ENCODE results near the gene SERPINC1. TPM values are rescaled to one million over a fixed set of nuclear protein-coding genes. Genes with fewer than 3 reads are reported as not detected.
"Not testable (repeated sequence)": the region's sequence is repeated elsewhere in the genome, so short reads cannot be mapped to it uniquely, and the experiment has no call there.

Gene SERPINC1
- total and polyA plus RNA-seq, 2 experiments from 2014 or later, result 85.4 to 125 TPM

DNA sequence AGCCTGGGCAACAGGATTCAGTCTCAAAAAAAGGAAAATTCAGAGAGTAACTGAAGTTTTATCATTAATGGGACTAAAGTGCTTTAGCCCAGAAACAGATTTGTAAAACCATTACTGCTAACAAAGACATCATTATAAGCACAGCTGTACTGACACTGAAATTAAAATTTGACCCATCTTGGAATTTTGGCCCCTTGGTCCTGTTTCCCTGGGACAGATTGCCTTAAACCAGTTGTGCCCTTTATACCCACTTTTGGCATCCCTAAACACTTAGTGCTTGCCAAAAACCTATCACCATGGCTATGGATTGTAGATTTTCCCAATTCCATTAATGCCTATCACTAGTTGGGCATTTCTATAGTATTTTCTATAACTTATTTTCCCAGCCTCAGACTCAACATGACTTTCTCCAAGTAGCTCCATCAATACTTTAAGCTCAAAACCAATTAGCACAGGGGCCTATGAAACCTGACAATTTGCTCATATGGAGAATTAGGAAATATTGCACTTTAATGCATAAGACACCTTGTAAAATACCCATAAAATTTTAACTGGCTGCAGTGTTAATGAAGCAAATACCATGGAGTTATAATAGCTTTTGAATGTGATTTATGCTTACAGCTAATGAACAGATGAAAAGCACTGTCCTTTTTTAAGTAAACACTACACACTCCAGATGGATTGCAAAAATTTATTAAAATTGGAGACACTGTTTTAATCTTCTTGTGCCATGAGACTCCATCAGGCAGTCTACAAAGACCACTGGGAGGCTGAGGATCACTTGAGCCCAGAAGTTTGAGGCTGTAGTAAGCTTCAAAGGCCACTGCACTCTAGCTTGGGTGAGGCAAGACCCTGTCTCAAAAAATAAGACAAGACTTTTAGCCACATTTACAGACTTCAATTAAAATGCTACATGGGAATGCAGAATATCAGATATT, 53.6 kb downstream of the SERPINC1 start:
- H3K9me2 ChIP-seq (replicated peaks; ENCODE audit: insufficient read depth), result no peaks in the 10 kb centered on the region
- no peaks in the 10 kb centered on the region for H3K27me3 ChIP-seq
- peaks cover 5% of the 10 kb centered on the region for H3K36me3 ChIP-seq (replicated peaks; ENCODE audit: insufficient read depth, low read depth)
- TF ChIP-seq EZH2 (IDR thresholded peaks at IDR 0.05; ENCODE audit: borderline replicate concordance) (no peak), EZH2phosphoT487 (IDR thresholded peaks at IDR 0.05; ENCODE audit: low read depth, severe bottlenecking, unreplicated experiment) (no peak)
- TF ChIP-seq, protein P1, sequence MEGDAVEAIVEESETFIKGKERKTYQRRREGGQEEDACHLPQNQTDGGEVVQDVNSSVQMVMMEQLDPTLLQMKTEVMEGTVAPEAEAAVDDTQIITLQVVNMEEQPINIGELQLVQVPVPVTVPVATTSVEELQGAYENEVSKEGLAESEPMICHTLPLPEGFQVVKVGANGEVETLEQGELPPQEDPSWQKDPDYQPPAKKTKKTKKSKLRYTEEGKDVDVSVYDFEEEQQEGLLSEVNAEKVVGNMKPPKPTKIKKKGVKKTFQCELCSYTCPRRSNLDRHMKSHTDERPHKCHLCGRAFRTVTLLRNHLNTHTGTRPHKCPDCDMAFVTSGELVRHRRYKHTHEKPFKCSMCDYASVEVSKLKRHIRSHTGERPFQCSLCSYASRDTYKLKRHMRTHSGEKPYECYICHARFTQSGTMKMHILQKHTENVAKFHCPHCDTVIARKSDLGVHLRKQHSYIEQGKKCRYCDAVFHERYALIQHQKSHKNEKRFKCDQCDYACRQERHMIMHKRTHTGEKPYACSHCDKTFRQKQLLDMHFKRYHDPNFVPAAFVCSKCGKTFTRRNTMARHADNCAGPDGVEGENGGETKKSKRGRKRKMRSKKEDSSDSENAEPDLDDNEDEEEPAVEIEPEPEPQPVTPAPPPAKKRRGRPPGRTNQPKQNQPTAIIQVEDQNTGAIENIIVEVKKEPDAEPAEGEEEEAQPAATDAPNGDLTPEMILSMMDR (IDR thresholded peaks at IDR 0.05; ENCODE audit: poor library complexity), result no peak
- H2AFZ ChIP-seq, result no peak overlapping the region
- H3K27ac ChIP-seq, result no peak overlapping the region
- H3K4me2 ChIP-seq, result no peak overlapping the region
- DNase-seq (ENCODE audit: low spot score), result no peak
- peaks cover 12% of the 10 kb centered on the region for H3K4me1 ChIP-seq (ENCODE audit: insufficient read depth)
- peaks cover 28% of the 10 kb centered on the region for H3K79me2 ChIP-seq
- H3K9me3 ChIP-seq (ENCODE audit: low read depth), result no peaks in the 10 kb centered on the region
- peaks cover 26% of the 10 kb centered on the region for H4K20me1 ChIP-seq (ENCODE audit: insufficient read depth, poor library complexity, severe bottlenecking)
- no peak overlapping the region for H3K4me3 ChIP-seq

- TF ChIP-seq, protein P1 (IDR thresholded peaks at IDR 0.05; ENCODE audit: poor library complexity), result no peak
- no peak for TF ChIP-seq EZH2phosphoT487 (IDR thresholded peaks at IDR 0.05; ENCODE audit: low read depth, severe bottlenecking, unreplicated experiment)
- TF ChIP-seq EZH2 (IDR thresholded peaks at IDR 0.05; ENCODE audit: borderline replicate concordance), result no peak
- whole genome bisulfite sequencing (ENCODE audit: low lambda C conversion rate, missing lambda C conversion rate), result 80% methylated on average over 8 of the region's 8 CpGs
- no peak for DNase-seq (ENCODE audit: low spot score)
- H4K20me1 ChIP-seq (ENCODE audit: insufficient read depth, poor library complexity, severe bottlenecking), result peaks cover 26% of the 10 kb centered on the region
- no peaks in the 10 kb centered on the region for H3K9me2 ChIP-seq (replicated peaks; ENCODE audit: insufficient read depth)
- no peaks in the 10 kb centered on the region for H3K9me3 ChIP-seq (ENCODE audit: low read depth)
- peaks cover 28% of the 10 kb centered on the region for H3K79me2 ChIP-seq
- H3K27ac ChIP-seq, result no peak overlapping the region
- peaks cover 5% of the 10 kb centered on the region for H3K36me3 ChIP-seq (replicated peaks; ENCODE audit: insufficient read depth, low read depth)
- H3K27me3 ChIP-seq, result no peaks in the 10 kb centered on the region
- no peak overlapping the region for H2AFZ ChIP-seq
- no peak overlapping the region for H3K4me2 ChIP-seq
- H3K4me3 ChIP-seq, result no peak overlapping the region
- peaks cover 12% of the 10 kb centered on the region for H3K4me1 ChIP-seq (ENCODE audit: insufficient read depth)
Measured at GRCh38 chr1:173862769-173863223, 54.3 kb downstream of the SERPINC1 start.

DNA sequence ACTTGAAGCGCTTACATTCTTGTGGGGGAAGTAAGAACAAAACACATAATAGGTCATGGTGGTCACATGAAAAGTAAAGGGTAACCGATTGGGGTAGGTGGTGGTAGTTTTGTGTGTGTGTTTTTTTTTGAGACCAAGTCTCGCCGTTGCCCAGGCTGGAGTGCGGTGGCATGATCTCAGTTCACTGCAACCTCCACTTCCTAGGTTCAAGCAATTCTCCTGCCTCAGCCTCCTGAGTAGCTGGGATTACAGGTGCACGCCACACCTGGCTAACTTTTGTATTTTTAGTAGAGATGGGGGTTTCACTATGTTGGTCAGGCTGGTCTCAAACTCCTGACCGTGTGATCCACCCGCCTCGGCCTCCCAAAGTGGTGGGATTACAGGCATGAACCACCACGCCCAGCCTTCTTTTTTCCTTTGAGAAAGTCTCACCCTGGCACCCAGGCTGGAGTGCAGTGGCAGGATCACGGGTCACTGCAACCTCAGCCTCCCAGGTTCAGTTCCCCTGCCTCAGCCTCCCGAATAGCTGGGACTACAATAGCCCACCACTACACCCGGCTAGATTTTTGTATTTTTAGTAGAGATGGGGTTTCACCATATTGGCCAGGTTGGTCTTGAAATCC, 54.9 kb downstream of the SERPINC1 start:
- H3K9me3 ChIP-seq (ENCODE audit: low read depth); H3K4me3 ChIP-seq; H3K4me2 ChIP-seq; H3K36me3 ChIP-seq (replicated peaks; ENCODE audit: insufficient read depth, low read depth); H2AFZ ChIP-seq; H3K27me3 ChIP-seq; DNase-seq (ENCODE audit: low spot score); H3K9me2 ChIP-seq (replicated peaks; ENCODE audit: insufficient read depth); H3K27ac ChIP-seq: not testable (repeated sequence)
- Histone ChIP-seq H4K20me1 (ENCODE audit: insufficient read depth, poor library complexity, severe bottlenecking) (peaks cover 26% of the 10 kb centered on the region), H3K79me2 (peaks cover 25% of the 10 kb centered on the region), H3K4me1 (ENCODE audit: insufficient read depth) (peaks cover 12% of the 10 kb centered on the region)
- 81% methylated on average over 13 of the region's 13 CpGs for WGBS (ENCODE audit: low lambda C conversion rate, missing lambda C conversion rate)

- Histone ChIP-seq H3K79me2 (peaks cover 19% of the 10 kb centered on the region), H4K20me1 (ENCODE audit: insufficient read depth, poor library complexity, severe bottlenecking) (peaks cover 22% of the 10 kb centered on the region), H3K9me2 (replicated peaks; ENCODE audit: insufficient read depth) (no peaks in the 10 kb centered on the region), H2AFZ (no peak overlapping the region), H3K4me1 (ENCODE audit: insufficient read depth) (peaks cover 8% of the 10 kb centered on the region), H3K4me3 (no peak overlapping the region), H3K36me3 (replicated peaks; ENCODE audit: insufficient read depth, low read depth) (peaks cover 5% of the 10 kb centered on the region), H3K27me3 (no peaks in the 10 kb centered on the region), H3K27ac (no peak overlapping the region), H3K9me3 (ENCODE audit: low read depth) (no peaks in the 10 kb centered on the region), H3K4me2 (no peak overlapping the region)
- DNase-seq (ENCODE audit: low spot score), result no peak
- TF ChIP-seq EZH2 (IDR thresholded peaks at IDR 0.05; ENCODE audit: borderline replicate concordance) (no peak), EZH2phosphoT487 (IDR thresholded peaks at IDR 0.05; ENCODE audit: low read depth, severe bottlenecking, unreplicated experiment) (no peak)
- TF ChIP-seq, protein P1 (IDR thresholded peaks at IDR 0.05; ENCODE audit: poor library complexity), result no peak
- 99% methylated on average over 7 of the region's 7 CpGs for WGBS (ENCODE audit: low lambda C conversion rate, missing lambda C conversion rate)
Measured at GRCh38 chr1:173861731-173862145, 55.4 kb downstream of the SERPINC1 start.
